NT2/D1 (cell line): ENCODE measurements around the gene ACTL10.

ENCODE experiments used
- SUZ12 ChIP-seq: IDR thresholded peaks from 2 replicates; pipeline ENCODE4 v1.6.1; 2011; ENCODE audit not compliant: insufficient read length, insufficient read depth; ENCODE audit errors: extremely low read depth
- YY1 ChIP-seq: IDR thresholded peaks from 2 replicates; pipeline ENCODE4 v1.6.1; 2011; ENCODE audit not compliant: insufficient read length, insufficient read depth
- ZNF274 ChIP-seq: IDR thresholded peaks from 2 replicates; pipeline ENCODE4 v1.6.1; 2011; ENCODE audit warnings: mild to moderate bottlenecking, low read depth, low read length

DNA sequence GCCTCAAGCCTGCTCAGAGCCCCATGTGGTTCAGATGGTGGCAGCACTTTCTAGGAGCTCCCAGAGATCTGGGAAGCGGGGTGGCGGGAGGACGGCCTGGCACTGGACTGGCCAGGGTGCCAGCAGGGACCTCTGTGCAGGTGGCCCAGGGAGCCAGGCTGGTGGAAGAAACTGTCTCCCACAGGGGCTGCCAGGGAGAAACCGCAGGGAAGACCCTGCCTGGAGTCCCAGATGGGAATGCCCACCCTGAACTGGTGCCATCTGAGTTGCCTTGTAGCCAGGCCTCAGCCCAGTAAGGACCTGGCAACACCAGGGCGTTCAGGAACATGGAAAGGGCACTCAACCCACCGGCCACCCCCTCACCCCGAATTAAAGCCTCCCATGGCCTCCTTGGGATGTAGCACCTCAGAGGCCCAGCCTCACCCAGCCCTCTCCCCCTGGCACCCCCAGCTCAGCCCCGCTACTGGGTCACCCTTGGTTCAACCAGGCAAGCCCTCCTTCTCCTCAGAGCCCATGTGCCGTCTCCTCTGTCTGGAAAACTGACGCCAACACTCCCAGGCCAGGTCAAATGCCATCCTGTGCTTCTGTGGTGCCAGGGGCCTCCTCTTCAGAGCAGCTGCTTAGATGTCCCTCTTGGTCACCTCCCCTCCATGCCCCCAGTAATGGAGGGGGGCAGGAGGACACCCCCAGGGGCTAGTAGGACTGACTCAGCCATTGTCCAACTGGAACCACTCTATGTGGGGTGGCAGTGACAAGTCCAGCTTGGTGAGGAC, 10.5 kb upstream of the ACTL10 start:
- TF ChIP-seq YY1 (no peak), ZNF274 (no peak), SUZ12 (no peak)
